Measurements from ENCODE around the gene MSMO1.

GRCh38 chr4:165370530-165370929 is 43.1 kb downstream of the MSMO1 start:
- no peak for TF ChIP-seq EZH2 (IDR thresholded peaks at IDR 0.05)
- no peak for TF ChIP-seq POLR2AphosphoS5 (IDR thresholded peaks at IDR 0.05; ENCODE audit: borderline replicate concordance, low read depth, low read length)
- no peak for TF ChIP-seq FOXP2 (optimal IDR thresholded peaks at IDR 0.05; ENCODE audit: control extremely low read depth, extremely low read length, insufficient read depth)
